ENCODE measurements around the gene BLM.
"Not testable (repeated sequence)": the region's sequence is repeated elsewhere in the genome, so short reads cannot be mapped to it uniquely, and the experiment has no call there.

BLM gene

DNA sequence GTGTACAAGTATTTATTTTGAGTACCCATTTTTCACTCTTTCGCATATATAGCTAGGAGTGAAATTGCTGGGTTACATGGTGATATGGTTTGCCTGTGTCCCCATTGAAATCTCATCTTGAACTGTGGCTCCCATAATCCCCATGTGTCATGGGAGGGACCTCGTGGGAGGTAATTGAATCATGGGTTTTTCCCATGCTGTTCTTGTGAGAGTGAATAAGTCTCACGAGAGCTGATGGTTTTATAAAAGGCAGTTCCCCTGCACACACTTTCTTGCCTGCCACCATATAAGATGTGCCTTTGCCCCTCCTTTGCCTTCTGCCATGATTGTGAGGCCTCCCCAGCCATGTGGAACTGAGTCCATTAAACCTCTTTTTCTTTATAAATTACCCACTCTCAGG is 23.4 kb downstream of the BLM start:
- peaks cover 18% of the 10 kb centered on the region for H3K9me3 Mint-ChIP-seq
- not testable (repeated sequence) for H3K27ac Mint-ChIP-seq, H3K4me3 Mint-ChIP-seq, DNase-seq, H3K27me3 Mint-ChIP-seq
- peaks cover 47% of the 10 kb centered on the region for H3K4me1 Mint-ChIP-seq
- peak; percentile 68 for ATAC-seq
- peaks cover 53% of the 10 kb centered on the region for H3K36me3 Mint-ChIP-seq (ENCODE audit: low read depth)

DNA sequence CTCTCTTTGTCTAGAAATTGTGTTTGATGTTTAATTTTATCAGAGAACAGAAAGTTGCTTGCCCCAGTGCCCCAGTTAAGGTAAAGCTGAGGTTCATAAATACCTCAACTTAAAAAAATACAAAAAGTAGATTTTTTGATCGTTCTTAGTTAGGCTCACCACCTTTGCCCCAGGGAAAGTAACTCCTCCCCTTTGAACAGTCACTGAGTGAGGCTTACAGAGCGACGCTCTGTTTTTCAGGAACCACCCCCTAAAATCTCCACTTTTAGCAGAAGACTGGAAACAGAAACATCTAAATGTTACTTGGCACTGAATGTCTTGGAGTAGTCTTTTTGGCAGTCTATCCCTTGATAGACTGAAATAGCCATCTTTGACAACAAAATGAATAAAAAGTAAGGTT is 24.9 kb downstream of the BLM start:
- H3K9me3 Mint-ChIP-seq = peaks cover 18% of the 10 kb centered on the region
- no peaks in the 10 kb centered on the region for H3K27me3 Mint-ChIP-seq
- H3K27ac Mint-ChIP-seq = no peak overlapping the region
- DNase-seq = no peak
- H3K4me1 Mint-ChIP-seq = peaks cover 53% of the 10 kb centered on the region
- H3K4me3 Mint-ChIP-seq = no peak overlapping the region
- peaks cover 48% of the 10 kb centered on the region for H3K36me3 Mint-ChIP-seq (ENCODE audit: low read depth)
- no peak for ATAC-seq

DNA sequence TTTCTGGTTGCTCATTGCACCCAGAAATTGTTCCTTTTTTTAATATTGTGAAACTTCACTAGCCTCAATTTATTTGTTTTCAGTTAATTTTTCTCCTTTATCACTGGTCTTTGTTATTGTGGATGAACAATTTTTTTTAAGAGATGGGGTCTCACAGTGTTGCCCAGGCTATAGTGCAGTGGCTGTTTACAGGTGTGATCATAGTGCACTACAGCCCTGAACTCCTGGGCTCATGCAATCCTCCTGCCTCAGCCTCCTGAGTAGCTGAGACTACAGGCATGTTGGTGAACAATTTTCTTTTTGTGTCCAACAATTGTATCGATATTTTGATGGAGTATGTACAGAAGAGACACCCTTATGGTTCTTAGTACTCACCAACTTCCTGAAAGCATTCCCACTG is 26.3 kb downstream of the BLM start:
- DNase-seq = no peak
- Mint-ChIP-seq H3K27me3 (no peaks in the 10 kb centered on the region), H3K36me3 (ENCODE audit: low read depth) (peaks cover 43% of the 10 kb centered on the region), H3K4me1 (peaks cover 53% of the 10 kb centered on the region), H3K27ac (no peak overlapping the region), H3K4me3 (no peak overlapping the region), H3K9me3 (peaks cover 18% of the 10 kb centered on the region)
- no peak for ATAC-seq

DNA sequence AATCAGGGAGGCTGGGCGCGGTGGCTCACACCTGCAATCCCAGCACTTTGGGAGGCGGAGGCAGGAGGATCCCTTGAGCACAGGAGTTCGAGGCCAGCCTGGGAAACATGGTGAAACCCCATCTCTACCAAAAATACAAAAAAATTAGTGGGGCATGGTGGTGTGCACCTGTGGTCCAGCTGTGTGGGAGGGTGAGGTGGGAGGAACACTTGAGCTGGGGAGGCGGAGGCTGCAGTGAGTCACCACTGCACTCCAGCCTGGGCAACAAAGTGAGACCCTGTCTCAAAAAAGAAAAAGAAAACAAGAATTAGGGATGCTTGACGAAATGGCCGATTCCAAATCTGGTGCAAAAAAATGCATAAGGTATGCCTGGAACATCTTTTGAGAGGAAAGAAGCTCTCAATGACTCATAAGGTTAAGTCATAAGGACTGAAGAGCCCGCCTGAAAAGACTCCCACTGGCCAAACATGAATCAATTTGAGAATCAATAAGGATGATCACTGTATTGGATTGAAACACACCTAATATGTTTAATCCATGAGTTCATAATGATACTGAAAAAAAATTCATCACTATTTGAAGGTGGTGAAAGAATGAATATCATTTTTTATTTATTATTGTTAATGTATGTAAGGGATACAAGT is 27.7 kb downstream of the BLM start:
- ATAC-seq (no peak), DNase-seq (no peak)
- H3K4me1 Mint-ChIP-seq = peaks cover 62% of the 10 kb centered on the region
- no peak overlapping the region for H3K4me3 Mint-ChIP-seq
- H3K36me3 Mint-ChIP-seq (ENCODE audit: low read depth) = peaks cover 42% of the 10 kb centered on the region
- no peak overlapping the region for H3K27ac Mint-ChIP-seq
- no peaks in the 10 kb centered on the region for H3K27me3 Mint-ChIP-seq
- peaks cover 17% of the 10 kb centered on the region for H3K9me3 Mint-ChIP-seq

DNA sequence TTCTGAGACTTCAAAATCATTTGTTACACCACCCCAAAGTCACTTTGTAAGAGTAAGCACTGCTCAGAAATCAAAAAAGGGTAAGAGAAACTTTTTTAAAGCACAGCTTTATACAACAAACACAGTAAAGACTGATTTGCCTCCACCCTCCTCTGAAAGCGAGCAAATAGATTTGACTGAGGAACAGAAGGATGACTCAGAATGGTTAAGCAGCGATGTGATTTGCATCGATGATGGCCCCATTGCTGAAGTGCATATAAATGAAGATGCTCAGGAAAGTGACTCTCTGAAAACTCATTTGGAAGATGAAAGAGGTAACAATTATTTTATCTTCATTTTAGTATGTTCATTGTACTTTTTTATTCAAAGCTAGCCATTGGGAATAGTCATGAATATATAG is 32.6 kb downstream of the BLM start:
- peak; percentile 83 for ATAC-seq
- no peaks in the 10 kb centered on the region for H3K27me3 Mint-ChIP-seq
- no peaks in the 10 kb centered on the region for H3K9me3 Mint-ChIP-seq
- H3K36me3 Mint-ChIP-seq (ENCODE audit: low read depth) = peaks cover 50% of the 10 kb centered on the region
- peak overlapping the region; percentile 39 for H3K4me3 Mint-ChIP-seq
- DNase-seq = no peak
- H3K27ac Mint-ChIP-seq = peak overlapping the region; percentile 89
- peaks cover 31% of the 10 kb centered on the region for H3K4me1 Mint-ChIP-seq

DNA sequence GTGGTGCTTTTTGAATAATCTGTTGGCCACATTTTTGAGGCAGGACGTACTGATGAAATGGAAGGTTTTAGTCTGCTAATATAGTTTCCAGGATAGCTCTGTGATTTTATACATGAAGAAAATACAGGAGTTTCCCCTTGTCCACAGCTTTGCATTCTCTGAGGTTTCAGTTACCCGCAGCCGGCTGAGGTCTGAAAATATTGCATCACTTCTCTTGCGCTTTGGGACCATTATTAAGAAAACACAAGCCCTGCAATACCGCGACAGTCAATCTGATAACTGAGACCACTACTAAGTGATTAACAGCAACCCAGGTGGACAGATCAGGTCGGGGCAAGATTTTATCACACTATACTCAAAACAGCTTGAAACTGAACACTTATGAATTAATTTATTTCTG is 33.0 kb downstream of the BLM start:
- H3K27ac Mint-ChIP-seq = peak overlapping the region; percentile 89
- H3K4me3 Mint-ChIP-seq = peak overlapping the region; percentile 39
- peak; percentile 83 for ATAC-seq
- peaks cover 29% of the 10 kb centered on the region for H3K4me1 Mint-ChIP-seq
- peak; percentile 31 for DNase-seq
- H3K9me3 Mint-ChIP-seq = no peaks in the 10 kb centered on the region
- H3K36me3 Mint-ChIP-seq (ENCODE audit: low read depth) = peaks cover 51% of the 10 kb centered on the region
- no peaks in the 10 kb centered on the region for H3K27me3 Mint-ChIP-seq

DNA sequence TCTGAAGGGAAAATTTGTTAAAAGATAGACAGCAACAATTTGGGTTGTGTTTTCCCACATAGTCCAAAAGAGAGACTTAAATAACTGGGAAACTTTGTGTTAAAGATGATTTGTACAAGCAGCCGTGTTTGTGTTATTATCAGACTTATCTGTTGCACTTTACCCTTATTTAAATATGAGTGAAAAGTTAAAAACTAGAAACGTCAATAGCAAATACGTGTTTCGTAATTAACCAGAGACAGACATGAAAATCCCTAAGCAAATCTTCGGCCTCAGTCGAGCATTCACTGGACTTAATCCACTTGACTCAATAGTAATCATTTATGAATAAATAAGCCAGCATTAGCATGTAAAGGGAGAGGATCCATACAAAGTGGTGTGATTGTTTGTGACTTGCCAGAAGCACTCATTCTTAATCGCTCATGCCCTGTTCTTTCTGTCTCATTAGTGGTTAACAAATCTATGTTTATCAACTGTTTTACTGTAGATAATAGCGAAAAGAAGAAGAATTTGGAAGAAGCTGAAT is 34.2 kb downstream of the BLM start:
- H3K4me1 Mint-ChIP-seq = peaks cover 25% of the 10 kb centered on the region
- peaks cover 57% of the 10 kb centered on the region for H3K36me3 Mint-ChIP-seq (ENCODE audit: low read depth)
- peak overlapping the region; percentile 89 for H3K27ac Mint-ChIP-seq
- H3K4me3 Mint-ChIP-seq = no peak overlapping the region
- no peak for DNase-seq
- no peak for ATAC-seq
- H3K9me3 Mint-ChIP-seq = no peaks in the 10 kb centered on the region
- H3K27me3 Mint-ChIP-seq = no peaks in the 10 kb centered on the region

DNA sequence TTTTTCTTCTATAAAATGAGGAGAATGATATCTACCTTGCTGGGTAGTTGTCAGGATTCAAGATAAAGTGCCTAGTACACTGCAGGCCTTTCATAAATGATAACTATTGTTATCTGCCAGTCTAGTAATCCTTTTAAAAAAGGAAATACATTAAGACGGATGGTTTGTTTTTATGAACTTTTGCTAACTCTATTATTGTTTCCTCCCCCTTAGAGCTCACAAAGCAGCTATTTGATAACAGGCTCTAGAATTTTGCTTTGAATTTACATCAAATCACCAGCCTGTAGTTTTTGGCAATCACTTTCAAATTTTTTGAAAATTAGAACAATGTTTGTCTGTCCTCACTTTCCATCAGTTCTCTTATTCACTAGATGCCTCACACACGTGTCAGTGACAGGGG is 39.8 kb downstream of the BLM start:
- no peaks in the 10 kb centered on the region for H3K9me3 Mint-ChIP-seq
- no peak overlapping the region for H3K27ac Mint-ChIP-seq
- no peaks in the 10 kb centered on the region for H3K4me1 Mint-ChIP-seq
- H3K4me3 Mint-ChIP-seq = no peak overlapping the region
- DNase-seq = no peak
- peaks cover 59% of the 10 kb centered on the region for H3K36me3 Mint-ChIP-seq (ENCODE audit: low read depth)
- H3K27me3 Mint-ChIP-seq = no peaks in the 10 kb centered on the region
- ATAC-seq = no peak

DNA sequence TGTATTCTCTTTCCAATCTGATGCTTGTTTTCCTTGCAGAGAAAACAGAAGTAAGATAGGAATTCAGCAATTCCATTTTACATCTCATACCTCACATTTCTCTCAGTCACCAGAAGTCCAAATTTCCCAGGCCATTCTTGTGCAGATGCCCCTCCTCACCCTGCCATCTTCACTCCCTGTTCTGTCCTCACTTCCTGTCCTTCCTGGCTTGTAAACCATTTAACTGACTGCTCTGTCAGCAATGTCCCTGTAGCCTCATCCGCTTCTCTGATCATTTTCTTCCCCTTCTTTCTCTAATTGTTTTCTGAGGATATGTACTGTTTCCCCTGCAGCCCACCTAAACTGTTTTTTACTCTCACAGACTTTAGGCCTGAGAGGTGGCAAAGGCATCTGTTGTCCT is 40.3 kb downstream of the BLM start:
- H3K4me1 Mint-ChIP-seq = no peaks in the 10 kb centered on the region
- ATAC-seq = no peak
- no peaks in the 10 kb centered on the region for H3K27me3 Mint-ChIP-seq
- peak overlapping the region; percentile 11 for H3K27ac Mint-ChIP-seq
- H3K9me3 Mint-ChIP-seq = no peaks in the 10 kb centered on the region
- no peak for DNase-seq
- H3K36me3 Mint-ChIP-seq (ENCODE audit: low read depth) = peaks cover 62% of the 10 kb centered on the region
- H3K4me3 Mint-ChIP-seq = no peak overlapping the region

DNA sequence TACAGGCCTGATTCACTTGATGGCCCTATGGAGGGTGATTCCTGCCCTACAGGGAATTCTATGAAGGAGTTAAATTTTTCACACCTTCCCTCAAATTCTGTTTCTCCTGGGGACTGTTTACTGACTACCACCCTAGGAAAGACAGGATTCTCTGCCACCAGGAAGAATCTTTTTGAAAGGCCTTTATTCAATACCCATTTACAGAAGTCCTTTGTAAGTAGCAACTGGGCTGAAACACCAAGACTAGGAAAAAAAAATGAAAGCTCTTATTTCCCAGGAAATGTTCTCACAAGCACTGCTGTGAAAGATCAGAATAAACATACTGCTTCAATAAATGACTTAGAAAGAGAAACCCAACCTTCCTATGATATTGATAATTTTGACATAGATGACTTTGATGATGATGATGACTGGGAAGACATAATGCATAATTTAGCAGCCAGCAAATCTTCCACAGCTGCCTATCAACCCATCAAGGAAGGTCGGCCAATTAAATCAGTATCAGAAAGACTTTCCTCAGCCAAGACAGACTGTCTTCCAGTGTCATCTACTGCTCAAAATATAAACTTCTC is 43.6 kb downstream of the BLM start:
- Mint-ChIP-seq H3K27me3 (no peaks in the 10 kb centered on the region), H3K27ac (no peak overlapping the region), H3K36me3 (ENCODE audit: low read depth) (peaks cover 51% of the 10 kb centered on the region), H3K9me3 (no peaks in the 10 kb centered on the region), H3K4me1 (no peaks in the 10 kb centered on the region), H3K4me3 (no peak overlapping the region)
- no peak for DNase-seq
- ATAC-seq = no peak

DNA sequence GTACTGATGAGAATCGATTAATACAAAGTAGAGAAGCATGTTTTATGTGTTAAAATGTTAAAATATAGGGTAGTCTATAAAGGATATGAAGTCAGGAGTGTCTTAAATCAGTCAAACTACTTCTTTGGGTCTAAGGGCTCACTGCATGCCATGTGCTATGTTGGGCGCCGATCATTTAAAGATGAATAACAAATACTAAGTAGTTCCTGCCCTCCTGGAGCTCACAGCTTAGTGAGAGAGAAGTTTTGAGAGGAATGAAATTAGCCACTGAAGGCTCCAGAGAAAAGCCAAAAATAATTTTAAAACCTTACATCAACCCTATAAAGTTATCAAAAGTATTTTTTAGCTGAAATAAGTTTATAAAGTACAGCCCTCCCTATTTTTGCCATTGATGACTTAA is 44.5 kb downstream of the BLM start:
- H3K4me1 Mint-ChIP-seq = no peaks in the 10 kb centered on the region
- H3K4me3 Mint-ChIP-seq = no peak overlapping the region
- ATAC-seq (no peak), DNase-seq (no peak)
- no peak overlapping the region for H3K27ac Mint-ChIP-seq
- H3K27me3 Mint-ChIP-seq = no peaks in the 10 kb centered on the region
- peaks cover 48% of the 10 kb centered on the region for H3K36me3 Mint-ChIP-seq (ENCODE audit: low read depth)
- no peaks in the 10 kb centered on the region for H3K9me3 Mint-ChIP-seq

DNA sequence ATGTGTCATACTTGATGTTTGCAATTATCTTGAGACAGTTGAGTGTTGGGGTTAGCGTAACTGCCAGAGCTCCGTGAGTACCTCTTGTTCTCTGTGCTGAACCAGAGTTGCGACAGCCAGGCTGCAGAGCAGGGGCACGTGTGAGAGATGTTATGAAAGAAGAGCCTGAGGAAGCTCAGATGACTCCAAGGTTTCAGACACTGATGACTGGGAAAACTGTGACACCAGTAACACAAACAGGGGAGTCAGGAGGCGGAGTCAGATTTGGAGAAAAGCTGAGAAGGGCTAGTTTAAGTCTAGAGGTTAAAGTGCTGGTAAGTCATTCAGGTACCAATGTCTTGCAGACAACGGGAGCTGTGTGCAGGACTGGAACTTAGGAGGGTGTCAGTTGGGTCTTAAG is 45.0 kb downstream of the BLM start:
- Mint-ChIP-seq H3K4me1 (no peaks in the 10 kb centered on the region), H3K27ac (peak overlapping the region; percentile 57), H3K27me3 (no peaks in the 10 kb centered on the region), H3K4me3 (no peak overlapping the region), H3K36me3 (ENCODE audit: low read depth) (peaks cover 47% of the 10 kb centered on the region), H3K9me3 (no peaks in the 10 kb centered on the region)
- no peak for ATAC-seq
- no peak for DNase-seq

DNA sequence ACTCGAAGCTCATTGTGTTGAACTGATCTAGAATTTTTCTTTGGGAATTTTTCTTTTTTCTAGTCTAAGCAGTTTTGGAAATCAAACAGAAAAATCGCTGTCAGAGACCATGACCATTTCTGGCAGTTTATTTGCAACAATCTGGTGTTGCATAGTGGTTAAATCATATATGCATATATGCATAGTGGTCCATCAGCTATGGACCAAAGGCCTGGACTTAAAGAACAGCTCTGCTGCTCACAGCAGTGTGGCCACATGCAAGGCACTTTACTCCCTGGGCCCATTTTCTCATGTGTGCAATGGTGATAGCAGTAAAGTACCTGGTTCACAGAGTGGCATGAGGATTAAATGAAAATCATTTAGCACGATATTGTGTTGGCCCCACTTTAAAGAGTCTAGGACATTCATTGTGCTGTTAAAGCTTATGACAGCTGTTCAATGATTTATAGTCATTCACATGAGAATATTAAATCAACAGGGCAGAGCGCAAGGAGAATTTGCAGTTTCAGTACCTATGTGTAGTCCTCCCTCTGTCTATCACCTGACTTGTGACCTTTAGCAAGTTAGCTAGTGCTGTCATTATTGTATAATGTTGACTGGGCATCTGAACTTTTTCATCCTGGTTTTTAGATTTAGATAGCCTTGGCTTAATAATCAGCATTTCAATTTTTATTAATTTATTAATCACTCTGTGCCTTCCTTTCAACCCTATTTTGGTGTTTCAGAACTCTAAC is 46.4 kb downstream of the BLM start:
- no peaks in the 10 kb centered on the region for H3K27me3 Mint-ChIP-seq
- H3K36me3 Mint-ChIP-seq (ENCODE audit: low read depth) = peaks cover 45% of the 10 kb centered on the region
- ATAC-seq (no peak), DNase-seq (no peak)
- H3K9me3 Mint-ChIP-seq = no peaks in the 10 kb centered on the region
- H3K4me3 Mint-ChIP-seq = no peak overlapping the region
- no peak overlapping the region for H3K27ac Mint-ChIP-seq
- no peaks in the 10 kb centered on the region for H3K4me1 Mint-ChIP-seq

DNA sequence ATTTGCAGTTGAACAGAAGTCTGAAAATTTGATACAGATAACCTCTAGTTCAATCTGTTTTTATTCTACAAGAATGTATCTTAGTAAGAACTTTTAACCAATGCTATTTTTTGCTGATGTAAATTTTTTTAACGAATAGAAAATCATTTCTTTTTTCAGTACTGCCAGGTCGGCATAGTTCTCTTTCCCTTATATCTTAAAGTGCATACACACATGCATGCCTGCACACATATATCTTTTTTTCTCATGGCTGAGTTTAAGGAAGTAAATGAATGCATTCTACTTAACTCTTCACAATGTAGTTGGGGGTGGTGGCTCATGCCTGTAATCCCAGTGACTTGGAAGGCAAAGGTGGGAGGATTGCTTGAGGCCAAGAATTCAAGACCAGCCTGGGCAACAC is 48.4 kb downstream of the BLM start:
- Mint-ChIP-seq H3K36me3 (ENCODE audit: low read depth) (peaks cover 46% of the 10 kb centered on the region), H3K4me1 (no peaks in the 10 kb centered on the region), H3K27ac (no peak overlapping the region), H3K9me3 (no peaks in the 10 kb centered on the region), H3K27me3 (no peaks in the 10 kb centered on the region), H3K4me3 (no peak overlapping the region)
- DNase-seq = no peak
- ATAC-seq = no peak

DNA sequence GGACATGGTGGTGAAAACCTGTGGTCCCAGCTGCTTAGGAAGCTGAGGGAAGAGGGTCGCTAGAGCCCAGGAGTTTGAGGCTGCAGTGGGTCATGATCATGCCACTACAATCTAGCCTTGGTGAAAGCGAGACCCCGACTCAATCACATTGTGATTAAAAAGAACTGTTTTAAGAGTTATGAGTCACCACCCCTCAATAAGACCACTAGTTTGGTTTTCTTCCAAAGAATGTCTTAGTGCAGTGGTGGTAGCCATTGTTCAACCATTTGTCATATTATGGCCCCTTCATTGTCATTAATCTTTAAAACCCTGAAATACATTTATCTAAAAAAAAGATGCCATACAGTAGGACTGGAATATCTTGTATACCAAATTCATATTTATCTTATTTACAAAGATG is 48.8 kb downstream of the BLM start:
- DNase-seq = no peak
- no peak overlapping the region for H3K4me3 Mint-ChIP-seq
- H3K4me1 Mint-ChIP-seq = no peaks in the 10 kb centered on the region
- H3K9me3 Mint-ChIP-seq = no peaks in the 10 kb centered on the region
- no peaks in the 10 kb centered on the region for H3K27me3 Mint-ChIP-seq
- H3K27ac Mint-ChIP-seq = no peak overlapping the region
- peaks cover 46% of the 10 kb centered on the region for H3K36me3 Mint-ChIP-seq (ENCODE audit: low read depth)
- no peak for ATAC-seq
